Activated CD8-positive, alpha-beta memory T cell treated with anti-CD3 and anti-CD28 coated beads, Interleukin-2, amount 50 U/mL, for 1 hour (primary cell): ENCODE data around the gene CALML6.

Experiments
- DNase-seq: peaks from one replicate; pipeline ENCODE4 v3.0.0-alpha.2; 2020; ENCODE audit errors: extremely low read depth

CALML6 gene

GRCh38 chr1:1911350-1912041 lies 3.6 kb upstream of the CALML6 start:
- no peak for DNase-seq

- no peak for DNase-seq
These were observed 724 bp upstream of the CALML6 start for GRCh38 chr1:1914101-1914970.

GRCh38 chr1:1915911-1916840 lies 1.1 kb downstream of the CALML6 start:
- no peak for DNase-seq

GRCh38 chr1:1916851-1917251 lies 1.8 kb downstream of the CALML6 start:
- DNase-seq = no peak

GRCh38 chr1:1917304-1917976 lies 2.4 kb downstream of the CALML6 start:
- DNase-seq = no peak

- no peak for DNase-seq
These were observed 3.2 kb downstream of the CALML6 start for GRCh38 chr1:1917995-1918900.

- DNase-seq = no peak
These were observed 3.8 kb downstream of the CALML6 start, which contains the start of gene TMEM52 for GRCh38 chr1:1918901-1919303. TSS of gene TMEM52 (minus strand) at chr1:1919279. CDS start at chr1:1919265, 14 bp downstream.

GRCh38 chr1:1919304-1920056 lies 4.4 kb downstream of the CALML6 start:
- DNase-seq = peak; percentile 97

GRCh38 chr1:1920057-1920607 lies 5.1 kb downstream of the CALML6 start:
- DNase-seq = no peak

GRCh38 chr1:1920608-1921458 lies 5.8 kb downstream of the CALML6 start:
- DNase-seq = no peak

GRCh38 chr1:1921459-1921862 lies 6.4 kb downstream of the CALML6 start:
- DNase-seq = no peak

GRCh38 chr1:1921901-1922701 lies 7.0 kb downstream of the CALML6 start:
- DNase-seq = no peak

GRCh38 chr1:1922702-1922955 lies 7.6 kb downstream of the CALML6 start:
- no peak for DNase-seq

GRCh38 chr1:1922956-1923833 lies 8.1 kb downstream of the CALML6 start:
- DNase-seq = no peak

GRCh38 chr1:1924386-1924785 lies 9.3 kb downstream of the CALML6 start:
- no peak for DNase-seq

GRCh38 chr1:1924849-1925248 lies 9.8 kb downstream of the CALML6 start:
- no peak for DNase-seq
